ENCODE results near the gene ELL2.

- TF ChIP-seq CTCF (IDR thresholded peaks at IDR 0.05; ENCODE audit: insufficient read depth, low read depth, low read length) (no peak), EZH2 (IDR thresholded peaks at IDR 0.05; ENCODE audit: insufficient read depth, low read length) (no peak)
Measured at GRCh38 chr5:95962785-95963184, 1.1 kb upstream of the ELL2 start.

All from astrocyte (in vitro differentiated cells and primary cell).